Thyroid gland (tissue), 4 donors: ENCODE results near the gene TBC1D22A. TPM values are rescaled to one million over a fixed set of nuclear protein-coding genes. Genes with fewer than 3 reads are reported as not detected.

Experiments used
- DNase-seq, 2 donors: peaks; one replicate each; pipeline ENCODE4 v3.0.0-alpha.2; 2019
- H3K27ac ChIP-seq, 3 donors: fragments of 200-600 bp; sonication (generic); 1 replicate in 2 of 3; 2 replicates in 1 of 3; pipeline ENCODE4 v1.5.1; 2016 to 2019; ENCODE audit warnings: mild to moderate bottlenecking in 1 of 3, moderate library complexity in 1 of 3
- H3K27me3 ChIP-seq: fragments of 200-600 bp; sonication (generic); one replicate; pipeline ENCODE4 v1.5.1; 2019
- H3K36me3 ChIP-seq, 2 donors: fragments of 200-600 bp; sonication (generic); one replicate each; pipeline ENCODE4 v1.5.1; 2016 to 2019
- H3K4me1 ChIP-seq, 2 donors: fragments of 200-600 bp; sonication (generic); one replicate each; pipeline ENCODE4 v1.5.1; 2017 to 2019
- H3K4me3 ChIP-seq, 3 donors: fragments of 200-600 bp; sonication (generic); replicated peaks in 1 of 3; 1 replicate in 2 of 3; 2 replicates in 1 of 3; pipeline ENCODE4 v1.5.1; 2016; ENCODE audit warnings: mild to moderate bottlenecking in 1 of 3
- H3K9me3 ChIP-seq: fragments of 200-600 bp; sonication (generic); one replicate; pipeline ENCODE4 v1.5.1; 2017
- POLR2A ChIP-seq, 2 donors: fragments of 450-650 bp; IDR thresholded peaks; one replicate each; pipeline ENCODE4 v1.6.1; 2017; ENCODE audit warnings: antibody characterized with exemption in 2 of 2, mild to moderate bottlenecking in 2 of 2, moderate library complexity in 1 of 2
- WGBS, 2 donors: methylation state at CpG; one replicate each; pipeline ENCODE4 v1.1.5; 2017; 5-methylcytosine and 5-hydroxymethylcytosine counted together
- intact Hi-C: fragments of 100-400 bp; cut with DNase I; formaldehyde crosslinking; loops from one replicate; pipeline ENCODE4 v1.15.1; 2023
- total RNA-seq, 4 donors: library from RNA; depleted of rRNA; stranded (reverse); fragments of >200 nt; gene quantifications; one replicate each; pipeline ENCODE4 v1.2.3, GENCODE V29; 2016
- TF ChIP-seq, protein P1 (sequence below), 6 experiments: fragments of 200-600 bp in 3 of 6; fragments of 450-650 bp in 3 of 6; sonication (generic) in 3 of 6; IDR thresholded peaks; one replicate each; pipeline ENCODE4 v1.5.1; 2016 to 2019; ENCODE audit warnings: antibody characterized with exemption in 6 of 6, mild to moderate bottlenecking in 2 of 6, inconsistent platforms in 1 of 6, moderate library complexity in 1 of 6

The TBC1D22A gene
- total RNA-seq, 4 donors from 2014 or later = 26.7 to 34.6 (median 33.2) TPM

DNA sequence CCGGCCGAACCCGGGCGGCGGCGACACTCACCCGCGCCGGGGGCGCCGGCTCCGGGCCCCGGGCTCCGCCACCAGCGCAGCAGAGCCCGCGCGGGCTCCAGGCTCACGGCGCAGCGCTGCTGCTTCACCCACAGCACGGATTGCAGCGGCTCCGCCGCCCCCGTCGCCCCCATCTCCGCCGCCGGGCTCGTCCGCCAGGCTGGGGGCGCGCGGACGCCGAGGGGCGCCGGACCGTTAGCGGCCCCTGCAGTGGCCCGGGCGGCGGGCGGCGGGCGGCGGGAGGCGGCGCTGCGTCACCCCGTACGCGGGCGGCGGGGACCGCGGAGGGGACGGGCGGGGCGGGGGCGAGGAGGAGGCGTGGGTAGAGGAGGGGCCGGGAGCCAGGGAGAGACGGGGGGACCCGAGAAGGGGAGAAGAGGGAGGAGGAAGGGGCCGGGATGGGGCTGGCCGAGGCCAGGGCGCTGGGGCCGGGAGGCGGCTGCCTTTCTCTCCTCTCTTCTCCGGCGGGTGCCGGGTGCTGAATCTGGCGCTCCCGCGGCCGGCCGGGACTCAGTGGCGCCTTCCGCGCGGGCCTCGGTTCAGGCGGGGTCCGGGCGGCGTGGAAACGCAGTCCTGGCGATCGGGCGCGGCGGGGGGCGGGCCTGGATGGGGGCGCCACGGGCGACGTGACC, 24.3 kb upstream of the TBC1D22A start, which contains the start of gene CERK:
TSS of gene CERK (minus strand) at position 277 of the 671 bp plus-strand sequence. CDS start at position 173, 104 bp downstream.
- TF ChIP-seq, protein P1, sequence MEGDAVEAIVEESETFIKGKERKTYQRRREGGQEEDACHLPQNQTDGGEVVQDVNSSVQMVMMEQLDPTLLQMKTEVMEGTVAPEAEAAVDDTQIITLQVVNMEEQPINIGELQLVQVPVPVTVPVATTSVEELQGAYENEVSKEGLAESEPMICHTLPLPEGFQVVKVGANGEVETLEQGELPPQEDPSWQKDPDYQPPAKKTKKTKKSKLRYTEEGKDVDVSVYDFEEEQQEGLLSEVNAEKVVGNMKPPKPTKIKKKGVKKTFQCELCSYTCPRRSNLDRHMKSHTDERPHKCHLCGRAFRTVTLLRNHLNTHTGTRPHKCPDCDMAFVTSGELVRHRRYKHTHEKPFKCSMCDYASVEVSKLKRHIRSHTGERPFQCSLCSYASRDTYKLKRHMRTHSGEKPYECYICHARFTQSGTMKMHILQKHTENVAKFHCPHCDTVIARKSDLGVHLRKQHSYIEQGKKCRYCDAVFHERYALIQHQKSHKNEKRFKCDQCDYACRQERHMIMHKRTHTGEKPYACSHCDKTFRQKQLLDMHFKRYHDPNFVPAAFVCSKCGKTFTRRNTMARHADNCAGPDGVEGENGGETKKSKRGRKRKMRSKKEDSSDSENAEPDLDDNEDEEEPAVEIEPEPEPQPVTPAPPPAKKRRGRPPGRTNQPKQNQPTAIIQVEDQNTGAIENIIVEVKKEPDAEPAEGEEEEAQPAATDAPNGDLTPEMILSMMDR (IDR thresholded peaks at IDR 0.05) = no peak
- TF ChIP-seq POLR2A (IDR thresholded peaks at IDR 0.05) = peak; percentile 23 to 70

DNA sequence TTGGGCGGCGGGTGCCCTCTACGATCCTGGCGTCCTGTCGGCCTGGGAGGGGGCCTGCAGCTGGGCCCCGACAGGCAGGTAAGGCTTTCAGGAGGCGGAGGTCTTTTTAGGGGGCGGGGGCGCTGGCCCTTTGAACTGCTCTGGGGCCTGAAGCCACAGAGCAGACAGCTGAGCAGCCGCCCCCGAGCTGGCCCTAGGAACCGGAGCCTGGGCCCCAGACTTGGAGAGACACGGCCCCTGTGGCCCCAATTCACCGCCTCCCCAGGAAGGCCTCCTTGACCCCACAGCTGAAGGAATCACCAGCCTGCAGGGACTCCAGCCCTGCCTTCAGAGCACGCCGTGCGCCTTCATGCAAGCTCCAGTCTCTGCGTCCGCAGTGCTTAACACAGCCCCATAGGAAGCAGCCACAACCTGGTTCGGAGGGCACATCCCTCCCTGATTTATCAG, 23.8 kb upstream of the TBC1D22A start:
- TF ChIP-seq POLR2A (IDR thresholded peaks at IDR 0.05) = no peak
- TF ChIP-seq, protein P1 (IDR thresholded peaks at IDR 0.05) = no peak
- no peaks in the 10 kb centered on the region for H3K9me3 ChIP-seq
- intact Hi-C loops = loop anchor here (5.0 kb wide), 1 partner anchor 161 kb away; no protein-coding TSS in a partner anchor
- 0 to 29% methylated on average over 4 to 14 of the region's 20 CpGs for WGBS, 2 donors
- peaks cover 45 to 47% of the 10 kb centered on the region in 2 donors for H3K4me1 ChIP-seq
- H3K4me3 ChIP-seq = peak overlapping the region; percentile 52 to 72 (median 54)
- H3K27me3 ChIP-seq = no peaks in the 10 kb centered on the region
- H3K36me3 ChIP-seq = no peaks in the 10 kb centered on the region
- peak in 1 of 2 donors; percentile 24 for DNase-seq
- H3K27ac ChIP-seq = peak overlapping the region; percentile 72 to 90 (median 82)

More for the DNA sequence above, 24.3 kb upstream of the TBC1D22A start, which contains the start of gene CERK:
- WGBS, 2 donors = 0% methylated on average over 8 of the region's 99 CpGs
- peak; percentile 77 to 79 for DNase-seq
- no peaks in the 10 kb centered on the region for H3K9me3 ChIP-seq
- peak within 1 kb of the TSS; percentile 82 to 92 (median 90) for H3K27ac ChIP-seq
- no peaks in the 10 kb centered on the region for H3K36me3 ChIP-seq
- H3K4me3 ChIP-seq = peak within 1 kb of the TSS; percentile 52 to 72 (median 63)
- peaks cover 51 to 52% of the 10 kb centered on the region in 2 donors for H3K4me1 ChIP-seq
- intact Hi-C loops = loop anchor here (5.0 kb wide), 1 partner anchor 161 kb away; no protein-coding TSS in a partner anchor
- no peaks in the 10 kb centered on the region for H3K27me3 ChIP-seq

DNA sequence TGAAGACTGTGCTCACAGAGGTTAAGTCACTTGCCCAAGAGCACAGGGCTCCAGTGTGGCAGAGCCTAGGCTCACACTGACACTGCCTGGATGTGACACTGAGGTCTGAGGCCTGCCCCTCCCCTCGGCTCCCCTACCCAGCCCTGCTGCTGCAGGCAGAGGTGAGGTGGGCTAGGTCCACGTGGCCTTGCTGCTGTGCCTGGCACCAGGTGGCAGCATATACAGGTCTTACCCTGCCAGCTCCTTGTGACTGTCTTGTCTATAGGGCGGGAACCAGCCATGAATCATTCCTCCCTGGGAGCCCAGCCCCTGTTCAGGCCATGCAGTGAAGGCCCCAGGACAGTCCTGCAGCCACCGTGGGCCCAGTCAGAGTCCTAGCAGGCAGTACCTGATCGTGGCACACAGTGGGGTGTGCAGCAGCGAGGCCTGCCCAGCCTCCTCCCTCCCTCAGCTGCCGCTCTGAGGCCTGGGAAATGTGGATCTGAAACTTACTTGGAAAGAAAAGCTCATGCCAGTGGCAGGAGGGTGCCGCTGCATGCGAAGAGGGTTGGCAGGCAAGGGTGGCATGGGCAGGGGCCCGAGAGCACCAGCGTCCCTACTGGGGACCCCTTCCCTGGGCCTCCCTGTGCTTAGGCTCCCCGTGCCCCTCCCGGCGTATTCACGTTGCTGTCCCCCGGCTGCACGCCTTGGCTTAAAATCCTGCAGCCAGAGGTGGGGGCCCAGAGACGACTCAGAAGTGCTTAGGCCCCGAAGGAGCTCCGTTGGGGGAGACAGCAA, 23.2 kb upstream of the TBC1D22A start:
- peak overlapping the region; percentile 52 to 72 (median 54) for H3K4me3 ChIP-seq
- peak; percentile 62 to 65 for DNase-seq
- no peaks in the 10 kb centered on the region for H3K9me3 ChIP-seq
- H3K4me1 ChIP-seq = peaks cover 39 to 41% of the 10 kb centered on the region in 2 donors
- TF ChIP-seq POLR2A (IDR thresholded peaks at IDR 0.05) = no peak
- TF ChIP-seq, protein P1 (IDR thresholded peaks at IDR 0.05) = peak in 3 of 6 experiments; percentile 22 to 60 (median 31)
- peak overlapping the region in 2 of 3 donors; percentile 72 to 90 for H3K27ac ChIP-seq
- 76 to 82% methylated on average over 16 to 19 of the region's 20 CpGs for WGBS, 2 donors
- H3K27me3 ChIP-seq = no peaks in the 10 kb centered on the region
- no peaks in the 10 kb centered on the region for H3K36me3 ChIP-seq
- intact Hi-C loops = loop anchor here (5.0 kb wide), 1 partner anchor 162 kb away; no protein-coding TSS in a partner anchor

DNA sequence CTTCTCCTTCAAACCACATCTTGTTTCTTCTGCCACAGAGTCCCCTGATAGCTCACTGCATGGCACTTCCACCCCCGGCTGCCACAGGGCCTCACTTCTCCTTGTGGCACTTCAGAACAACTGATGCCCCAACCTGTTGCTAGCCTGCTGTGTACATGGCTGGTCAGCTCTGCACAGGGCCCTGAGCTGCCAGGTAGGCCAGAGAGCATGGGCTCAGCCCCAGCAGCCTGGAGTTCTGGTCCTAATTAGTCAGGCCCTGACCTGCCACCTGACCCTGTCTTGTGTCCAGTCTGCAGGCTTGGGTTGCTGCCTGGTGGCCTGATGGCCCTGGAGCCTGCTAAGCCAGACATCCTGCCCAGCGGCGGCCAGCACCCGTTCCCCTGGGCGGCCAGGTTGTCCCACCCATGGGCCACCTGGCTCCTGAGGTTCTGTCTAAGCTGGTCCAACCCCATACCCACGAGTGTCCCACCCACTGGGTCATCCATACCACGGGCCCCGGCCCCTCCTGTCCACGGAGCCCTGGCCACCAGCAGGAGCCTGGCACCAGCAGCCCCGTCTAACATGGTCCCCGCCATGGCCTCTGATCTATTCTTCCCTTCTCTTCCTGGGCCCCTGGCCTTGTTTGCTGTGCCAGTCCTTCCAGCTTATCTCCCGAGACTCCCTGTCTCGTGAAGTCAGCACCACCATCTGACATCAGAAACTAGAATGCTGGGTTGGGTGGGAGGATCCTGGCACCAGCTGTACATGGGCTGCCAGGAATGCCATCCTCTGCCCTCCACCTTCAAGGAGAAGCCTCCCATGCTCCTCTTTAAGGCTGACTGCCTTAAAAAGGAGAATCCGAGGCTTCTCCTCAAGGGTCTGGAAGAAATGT, 21.3 kb upstream of the TBC1D22A start:
- WGBS, 2 donors = 88 to 93% methylated on average over 10 to 12 of the region's 14 CpGs
- H3K27ac ChIP-seq = no peak overlapping the region
- no peak for DNase-seq
- no peaks in the 10 kb centered on the region for H3K27me3 ChIP-seq
- intact Hi-C loops = no loop called here
- H3K9me3 ChIP-seq = no peaks in the 10 kb centered on the region
- TF ChIP-seq, protein P1 (IDR thresholded peaks at IDR 0.05) = no peak
- TF ChIP-seq POLR2A (IDR thresholded peaks at IDR 0.05) = no peak
- H3K4me3 ChIP-seq = no peak overlapping the region
- H3K36me3 ChIP-seq = no peaks in the 10 kb centered on the region
- peaks cover 22 to 23% of the 10 kb centered on the region in 2 donors for H3K4me1 ChIP-seq
